ENCODE results near the gene SLC43A1.

SLC43A1 gene

DNA sequence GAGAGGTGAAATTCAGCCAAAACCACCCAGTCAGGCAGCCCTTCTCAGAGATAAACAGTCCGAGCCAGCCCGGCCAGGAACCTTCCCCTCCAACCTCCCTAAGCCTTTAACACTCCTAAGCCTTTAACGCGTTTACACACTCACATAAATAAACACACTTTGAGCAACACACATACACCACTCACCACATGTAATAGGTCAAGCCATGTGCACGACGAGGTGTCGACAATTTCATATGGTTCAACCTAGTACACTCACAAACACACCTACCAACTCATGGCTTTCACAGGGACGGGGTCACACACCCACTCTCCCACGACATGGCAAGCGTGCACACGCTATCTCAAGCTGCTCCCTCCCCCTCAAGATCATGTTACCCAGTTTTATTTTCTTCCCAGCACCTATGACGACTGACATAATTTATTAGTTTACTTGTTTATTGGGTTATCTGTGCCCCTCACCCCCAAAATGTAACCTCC, 15.5 kb downstream of the SLC43A1 start:
- TF ChIP-seq, protein P1, sequence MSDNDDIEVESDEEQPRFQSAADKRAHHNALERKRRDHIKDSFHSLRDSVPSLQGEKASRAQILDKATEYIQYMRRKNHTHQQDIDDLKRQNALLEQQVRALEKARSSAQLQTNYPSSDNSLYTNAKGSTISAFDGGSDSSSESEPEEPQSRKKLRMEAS (IDR thresholded peaks at IDR 0.05; ENCODE audit: low read depth, low read length) = no peak
- TF ChIP-seq, protein P2, sequence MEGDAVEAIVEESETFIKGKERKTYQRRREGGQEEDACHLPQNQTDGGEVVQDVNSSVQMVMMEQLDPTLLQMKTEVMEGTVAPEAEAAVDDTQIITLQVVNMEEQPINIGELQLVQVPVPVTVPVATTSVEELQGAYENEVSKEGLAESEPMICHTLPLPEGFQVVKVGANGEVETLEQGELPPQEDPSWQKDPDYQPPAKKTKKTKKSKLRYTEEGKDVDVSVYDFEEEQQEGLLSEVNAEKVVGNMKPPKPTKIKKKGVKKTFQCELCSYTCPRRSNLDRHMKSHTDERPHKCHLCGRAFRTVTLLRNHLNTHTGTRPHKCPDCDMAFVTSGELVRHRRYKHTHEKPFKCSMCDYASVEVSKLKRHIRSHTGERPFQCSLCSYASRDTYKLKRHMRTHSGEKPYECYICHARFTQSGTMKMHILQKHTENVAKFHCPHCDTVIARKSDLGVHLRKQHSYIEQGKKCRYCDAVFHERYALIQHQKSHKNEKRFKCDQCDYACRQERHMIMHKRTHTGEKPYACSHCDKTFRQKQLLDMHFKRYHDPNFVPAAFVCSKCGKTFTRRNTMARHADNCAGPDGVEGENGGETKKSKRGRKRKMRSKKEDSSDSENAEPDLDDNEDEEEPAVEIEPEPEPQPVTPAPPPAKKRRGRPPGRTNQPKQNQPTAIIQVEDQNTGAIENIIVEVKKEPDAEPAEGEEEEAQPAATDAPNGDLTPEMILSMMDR (IDR thresholded peaks at IDR 0.05; ENCODE audit: low read depth, low read length) = no peak
- TF ChIP-seq MYC (IDR thresholded peaks at IDR 0.05; ENCODE audit: low read depth, low read length) = no peak
- no peak for TF ChIP-seq POLR2A (IDR thresholded peaks at IDR 0.05; ENCODE audit: extremely low read depth, insufficient read length)
- H3K4me3 ChIP-seq (ENCODE audit: low read depth, low read length) = no peak overlapping the region
- no peak for DNase-seq (ENCODE audit: low read depth)

DNA sequence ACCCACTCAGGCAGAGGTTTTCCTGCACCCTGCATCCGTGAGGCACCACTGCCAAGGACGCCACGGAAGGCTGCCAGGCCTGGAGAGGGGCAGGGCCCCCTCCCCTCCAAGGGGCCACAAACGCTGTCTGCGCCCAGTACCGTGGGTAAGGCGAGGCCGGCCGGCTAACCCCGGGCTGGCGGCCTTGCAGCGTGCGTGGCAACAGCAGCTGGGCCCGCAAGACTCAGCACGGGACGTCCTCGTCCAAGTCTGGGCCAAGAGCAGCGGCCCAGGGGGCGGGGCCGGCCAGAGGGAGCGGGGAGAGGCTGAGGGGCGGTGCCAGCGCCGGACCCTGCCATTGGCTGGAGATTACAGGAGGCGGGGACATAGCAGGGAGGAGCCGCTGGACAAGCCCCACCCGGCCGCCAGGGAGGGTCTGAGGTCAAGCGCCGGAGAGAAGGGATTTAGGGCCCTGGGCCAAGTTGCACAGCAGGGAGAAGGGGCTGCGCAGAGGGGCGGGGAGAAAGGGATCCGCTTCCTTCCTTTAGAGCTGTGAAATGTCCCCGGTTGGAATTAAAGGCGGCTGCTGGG, 16.0 kb downstream of the SLC43A1 start:
- peak; percentile 51 for DNase-seq (ENCODE audit: low read depth)
- TF ChIP-seq, protein P1 (IDR thresholded peaks at IDR 0.05; ENCODE audit: low read depth, low read length) = no peak
- TF ChIP-seq POLR2A (IDR thresholded peaks at IDR 0.05; ENCODE audit: extremely low read depth, insufficient read length) (no peak), MYC (IDR thresholded peaks at IDR 0.05; ENCODE audit: low read depth, low read length) (no peak)
- TF ChIP-seq, protein P2 (IDR thresholded peaks at IDR 0.05; ENCODE audit: low read depth, low read length) = no peak
- no peak overlapping the region for H3K4me3 ChIP-seq (ENCODE audit: low read depth, low read length)

DNA sequence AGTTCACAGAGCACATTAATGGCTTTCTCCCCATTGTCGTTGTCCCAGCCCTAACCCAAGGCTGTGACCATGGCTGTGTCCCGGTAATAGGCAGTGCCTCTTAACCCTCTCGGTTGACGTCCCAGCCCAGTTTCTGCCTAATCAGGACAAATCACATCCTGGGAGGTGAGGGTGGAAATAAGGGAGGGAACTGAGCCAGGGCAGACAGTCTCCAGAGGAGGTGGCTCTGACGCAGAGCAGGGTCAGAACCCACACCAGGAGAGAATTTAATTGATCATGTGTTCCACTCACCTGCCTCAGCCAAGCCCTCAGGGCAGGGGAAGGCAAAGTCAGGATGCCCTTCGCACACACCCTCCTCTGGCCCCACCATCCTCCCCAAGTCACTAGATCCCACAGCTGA, 17.0 kb downstream of the SLC43A1 start:
- DNase-seq (ENCODE audit: low read depth) = no peak
- H3K4me3 ChIP-seq (ENCODE audit: low read depth, low read length) = no peak overlapping the region
- TF ChIP-seq MYC (IDR thresholded peaks at IDR 0.05; ENCODE audit: low read depth, low read length) (no peak), POLR2A (IDR thresholded peaks at IDR 0.05; ENCODE audit: extremely low read depth, insufficient read length) (no peak)
- TF ChIP-seq, protein P2 (IDR thresholded peaks at IDR 0.05; ENCODE audit: low read depth, low read length) = no peak
- TF ChIP-seq, protein P1 (IDR thresholded peaks at IDR 0.05; ENCODE audit: low read depth, low read length) = no peak

DNA sequence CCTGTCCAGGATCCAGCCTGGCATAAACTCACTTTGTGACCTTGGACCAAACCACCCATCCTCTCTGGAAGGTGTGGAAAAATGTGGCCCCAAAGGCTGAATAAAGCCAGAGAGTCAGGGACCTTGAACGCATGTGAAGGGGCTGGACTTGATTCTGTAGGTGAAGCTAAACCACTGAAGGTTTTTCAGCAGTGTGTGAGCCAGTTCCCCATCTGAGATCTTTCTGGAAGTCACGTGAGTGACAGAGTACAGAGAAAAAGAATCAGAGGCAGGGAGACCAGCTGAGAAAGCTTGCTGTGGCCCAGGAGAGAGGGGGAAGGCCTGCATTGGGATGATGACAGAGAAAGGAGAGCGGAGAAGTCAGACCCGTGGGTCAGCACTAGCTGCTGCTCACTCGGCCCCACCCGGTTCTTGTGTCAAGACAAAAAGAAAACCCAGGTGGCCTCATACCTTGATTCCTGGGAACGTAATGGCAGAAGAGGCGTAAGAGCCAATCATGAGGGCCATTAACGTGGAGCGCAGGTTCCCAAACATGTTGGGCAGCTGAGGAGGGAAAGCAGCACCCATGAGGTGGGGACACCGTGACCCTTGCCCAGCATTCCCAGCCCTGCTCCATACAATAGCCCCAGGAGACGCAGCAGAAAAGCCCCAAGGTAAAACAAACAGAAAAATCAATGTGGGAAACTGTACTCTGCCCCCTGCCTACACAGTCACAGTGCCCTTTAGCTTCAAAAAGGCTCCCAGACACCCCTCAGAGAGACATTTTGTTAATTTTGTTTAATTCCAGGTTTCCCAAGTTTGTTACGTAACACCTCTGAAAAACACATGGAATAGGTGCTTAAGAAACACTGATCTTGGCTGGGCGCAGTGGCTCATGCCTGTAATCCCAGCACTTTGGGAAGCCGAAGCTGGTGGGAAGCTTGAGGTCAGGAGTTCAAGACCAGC, 17.9 kb downstream of the SLC43A1 start:
- H3K4me3 ChIP-seq (ENCODE audit: low read depth, low read length) = no peak overlapping the region
- TF ChIP-seq POLR2A (IDR thresholded peaks at IDR 0.05; ENCODE audit: extremely low read depth, insufficient read length) = no peak
- TF ChIP-seq, protein P2 (IDR thresholded peaks at IDR 0.05; ENCODE audit: low read depth, low read length) = no peak
- TF ChIP-seq, protein P1 (IDR thresholded peaks at IDR 0.05; ENCODE audit: low read depth, low read length) = no peak
- no peak for TF ChIP-seq MYC (IDR thresholded peaks at IDR 0.05; ENCODE audit: low read depth, low read length)
- DNase-seq (ENCODE audit: low read depth) = no peak

DNA sequence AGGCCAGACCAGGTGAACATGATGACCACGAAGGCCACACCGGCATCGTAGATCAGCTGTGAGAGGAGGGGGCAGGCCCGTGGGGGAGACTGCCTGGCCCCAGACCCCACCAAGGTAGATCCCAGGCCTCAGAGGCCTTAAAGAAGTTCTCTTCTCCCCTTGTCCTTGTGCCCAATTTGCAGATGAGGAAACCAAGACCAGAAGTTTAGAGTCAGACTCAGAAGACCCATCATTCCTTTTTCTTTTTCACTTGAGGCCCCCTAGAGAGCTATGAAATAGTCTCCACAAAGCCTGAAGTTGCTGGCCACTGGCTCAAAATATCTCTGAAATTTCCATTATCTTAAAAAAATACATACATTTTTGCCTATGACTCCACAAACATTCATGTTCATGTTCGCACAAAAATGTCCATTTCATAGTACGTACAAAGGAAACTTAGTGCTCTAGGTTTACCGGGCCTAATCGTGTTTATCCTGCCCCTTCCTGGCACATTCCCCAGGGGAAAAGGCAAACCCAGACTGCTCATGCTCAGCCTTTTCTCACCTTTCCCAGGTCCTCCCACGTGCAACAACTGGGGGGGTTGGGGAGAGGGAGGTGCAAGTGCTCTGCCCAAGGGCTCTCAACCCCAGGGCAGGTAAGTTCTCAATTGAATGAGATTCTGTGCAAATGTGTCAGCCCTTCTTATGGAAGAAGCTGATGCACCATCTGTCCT, 19.2 kb downstream of the SLC43A1 start:
- TF ChIP-seq MYC (IDR thresholded peaks at IDR 0.05; ENCODE audit: low read depth, low read length) (no peak), POLR2A (IDR thresholded peaks at IDR 0.05; ENCODE audit: extremely low read depth, insufficient read length) (no peak)
- TF ChIP-seq, protein P1 (IDR thresholded peaks at IDR 0.05; ENCODE audit: low read depth, low read length) = no peak
- TF ChIP-seq, protein P2 (IDR thresholded peaks at IDR 0.05; ENCODE audit: low read depth, low read length) = no peak
- no peak for DNase-seq (ENCODE audit: low read depth)
- H3K4me3 ChIP-seq (ENCODE audit: low read depth, low read length) = no peak overlapping the region

Data from NB4 (cell line).